HEK293T (cell line): ENCODE results near the gene ELP2.
A peak's percentile ranks its signal among the peaks of the same experiment; 100 is the strongest.

Experiments used
- CTCF ChIA-PET: fragments of 350-600 bp; formaldehyde crosslinking; extraction: SDS; loops from one replicate; lab custom pipeline; 2021; ENCODE audit warnings: antibody characterized with exemption, inconsistent platforms; lab: Yijun Ruan, JAX
- POLR2A ChIA-PET: fragments of 350-600 bp; formaldehyde crosslinking; extraction: SDS; loops from one replicate; lab custom pipeline; 2020; ENCODE audit warnings: antibody characterized with exemption, inconsistent platforms; lab: Yijun Ruan, JAX
- DNase-seq: peaks from one replicate; pipeline ENCODE4 v3.0.0; 2012; ENCODE audit warnings: mixed read lengths; ENCODE audit errors: extremely low spot score
- ARNT ChIP-seq: fragments of 450-650 bp; IDR thresholded peaks from 2 replicates; pipeline ENCODE4 v1.6.1; 2017; ENCODE audit warnings: mild to moderate bottlenecking
- BHLHE40 ChIP-seq: fragments of 450-650 bp; IDR thresholded peaks from 2 replicates; pipeline ENCODE4 v1.6.1; 2016; ENCODE audit warnings: mild to moderate bottlenecking, moderate library complexity, borderline replicate concordance
- CTBP1 ChIP-seq: fragments of 450-650 bp; IDR thresholded peaks from 2 replicates; pipeline ENCODE4 v1.6.1; 2016; ENCODE audit warnings: borderline replicate concordance
- ELF4 ChIP-seq: fragments of 450-650 bp; IDR thresholded peaks from 2 replicates; pipeline ENCODE4 v1.6.1; 2017; ENCODE audit warnings: antibody characterized with exemption
- FOXA1 ChIP-seq: fragments of 450-650 bp; IDR thresholded peaks from 2 replicates; pipeline ENCODE4 v1.6.1; 2016; ENCODE audit warnings: mild to moderate bottlenecking
- FOXK2 ChIP-seq: fragments of 450-650 bp; IDR thresholded peaks from 2 replicates; pipeline ENCODE4 v1.6.1; 2016; ENCODE audit warnings: mild to moderate bottlenecking
- FOXM1 ChIP-seq: fragments of 450-650 bp; IDR thresholded peaks from 2 replicates; pipeline ENCODE4 v1.6.1; 2017; ENCODE audit warnings: mild to moderate bottlenecking, borderline replicate concordance
- HDGF ChIP-seq: fragments of 450-650 bp; IDR thresholded peaks from 2 replicates; pipeline ENCODE4 v1.6.1; 2017; ENCODE audit warnings: antibody characterized with exemption, borderline replicate concordance
- L3MBTL2 ChIP-seq: fragments of 450-650 bp; conservative IDR thresholded peaks from 2 replicates; pipeline ENCODE4 v1.6.1; 2016; ENCODE audit warnings: mild to moderate bottlenecking
- LEF1 ChIP-seq: fragments of 450-650 bp; IDR thresholded peaks from 2 replicates; pipeline ENCODE4 v1.6.1; 2017; ENCODE audit warnings: mild to moderate bottlenecking, borderline replicate concordance
- NFRKB ChIP-seq: fragments of 450-650 bp; IDR thresholded peaks from 2 replicates; pipeline ENCODE4 v1.6.1; 2016; ENCODE audit warnings: mild to moderate bottlenecking, moderate library complexity
- PKNOX1 ChIP-seq: fragments of 450-650 bp; IDR thresholded peaks from 2 replicates; pipeline ENCODE4 v1.6.1; 2016
- SP1 ChIP-seq: fragments of 450-650 bp; IDR thresholded peaks from 2 replicates; pipeline ENCODE4 v1.6.1; 2017
- SUZ12 ChIP-seq: fragments of 450-650 bp; IDR thresholded peaks from 2 replicates; pipeline ENCODE4 v1.6.1; 2016; ENCODE audit warnings: mild to moderate bottlenecking
- TARDBP ChIP-seq: fragments of 450-650 bp; IDR thresholded peaks from 2 replicates; pipeline ENCODE4 v1.6.1; 2016
- ZNF384 ChIP-seq: fragments of 450-650 bp; IDR thresholded peaks from 2 replicates; pipeline ENCODE4 v1.6.1; 2016

ELP2 gene

GRCh38 chr18:36128907-36129299, 796 bp upstream of the ELP2 start:
- POLR2A ChIA-PET, result interaction anchor here (0.6 to 3.2 kb wide), 20 partner anchors 9 to 670 kb away, joined by 3 to 24 read pairs (median 4); partner anchors contain the start of genes FHOD3 and MOCOS
- DNase-seq, result no peak
- CTCF ChIA-PET, result interaction anchor here (0.6 to 1.4 kb wide), 4 partner anchors 18 to 734 kb away, joined by 3 read pairs; no protein-coding TSS in a partner anchor
- no peak for TF ChIP-seq CTBP1
- peak; percentile 98 for TF ChIP-seq L3MBTL2
- TF ChIP-seq ZNF384, result no peak
- no peak for TF ChIP-seq FOXM1

GRCh38 chr18:36130039-36130831, 536 bp downstream of the ELP2 start:
- ChIA-PET POLR2A (interaction anchor here (0.9 to 3.2 kb wide), 10 partner anchors 9 to 168 kb away, joined by 3 to 24 read pairs (median 6); partner anchors contain the start of gene FHOD3), CTCF (interaction anchor here (0.5 to 1.3 kb wide), 5 partner anchors 9 to 627 kb away, joined by 3 to 4 read pairs (median 3); no protein-coding TSS in a partner anchor)
- peak; percentile 20 for DNase-seq

GRCh38 chr18:36130883-36131653, 1.4 kb downstream of the ELP2 start:
- no peak for TF ChIP-seq FOXA1
- TF ChIP-seq ELF4, result no peak
- no peak for TF ChIP-seq LEF1
- TF ChIP-seq L3MBTL2, result no peak
- no peak for TF ChIP-seq HDGF
- TF ChIP-seq NFRKB, result no peak
- no peak for TF ChIP-seq ARNT
- no peak for TF ChIP-seq SP1
- TF ChIP-seq ZNF384, result no peak
- TF ChIP-seq FOXM1, result no peak
- no peak for TF ChIP-seq BHLHE40
- DNase-seq, result no peak
- POLR2A ChIA-PET, result interaction anchor here (0.7 to 3.2 kb wide), 8 partner anchors 9 to 153 kb away, joined by 3 to 24 read pairs (median 4); no protein-coding TSS in a partner anchor
- CTCF ChIA-PET, result interaction anchor here (0.6 to 1.3 kb wide), 3 partner anchors 8 to 17 kb away, joined by 3 to 4 read pairs (median 3); no protein-coding TSS in a partner anchor

More at GRCh38 chr18:36130039-36130831, 536 bp downstream of the ELP2 start:
- TF ChIP-seq HDGF (no peak), CTBP1 (no peak), LEF1 (no peak), TARDBP (no peak), ZNF384 (no peak), BHLHE40 (no peak), ELF4 (no peak), L3MBTL2 (no peak), FOXA1 (no peak), FOXK2 (no peak), SUZ12 (no peak), FOXM1 (no peak), NFRKB (no peak), PKNOX1 (no peak), SP1 (no peak), ARNT (no peak)

GRCh38 chr18:36131692-36132483, 2.2 kb downstream of the ELP2 start:
- no peak for TF ChIP-seq FOXA1
- TF ChIP-seq ARNT, result no peak
- DNase-seq, result no peak
- ChIA-PET POLR2A (interaction anchor here (1.0 kb wide), 1 partner anchor 152 kb away, joined by 3 read pairs; no protein-coding TSS in a partner anchor), CTCF (interaction anchor here (0.6 kb wide), 1 partner anchor 16 kb away, joined by 3 read pairs; no protein-coding TSS in a partner anchor)

DNA sequence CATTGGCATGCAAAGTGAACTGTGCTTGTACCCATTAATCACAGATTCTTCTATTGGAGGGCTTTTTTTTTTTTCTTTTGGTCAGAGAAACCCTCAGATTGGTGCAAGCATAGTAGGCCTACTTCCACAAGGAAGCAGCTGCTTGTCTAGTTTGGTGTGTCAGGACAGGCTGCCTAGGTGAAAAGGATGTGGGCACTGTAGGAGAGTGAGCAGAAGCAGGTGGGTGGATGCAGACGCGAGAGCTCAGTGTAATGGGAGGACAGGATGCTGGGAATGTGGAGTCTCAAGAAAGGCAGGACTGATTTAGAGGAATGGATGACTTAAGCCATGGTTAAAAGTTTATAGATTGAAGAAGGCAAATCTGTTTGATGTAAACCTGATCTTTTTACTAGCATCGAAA, 3.1 kb downstream of the ELP2 start:
- ChIA-PET POLR2A (no interaction called here), CTCF (interaction anchor here (1.2 kb wide), 1 partner anchor 115 kb away, joined by 3 read pairs; no protein-coding TSS in a partner anchor)
- TF ChIP-seq L3MBTL2, result no peak
- no peak for TF ChIP-seq FOXA1
- TF ChIP-seq LEF1, result no peak
- TF ChIP-seq SP1, result no peak
- TF ChIP-seq CTBP1, result no peak
- no peak for TF ChIP-seq TARDBP
- no peak for DNase-seq

- ChIA-PET POLR2A (no interaction called here), CTCF (no interaction called here)
- TF ChIP-seq LEF1 (no peak), HDGF (no peak), L3MBTL2 (no peak), BHLHE40 (no peak), ZNF384 (no peak), ARNT (no peak), CTBP1 (no peak), FOXA1 (no peak), SP1 (no peak), FOXM1 (no peak), ELF4 (no peak), FOXK2 (no peak), NFRKB (no peak), PKNOX1 (no peak), TARDBP (no peak), SUZ12 (no peak)
Measured at GRCh38 chr18:36135264-36135663, 5.6 kb downstream of the ELP2 start.

More at GRCh38 chr18:36135264-36135663, 5.6 kb downstream of the ELP2 start:
- DNase-seq, result no peak
